A549 treated with ZK216348 at 1 μM for 4 hours (cell line): Measurements from ENCODE around the gene CLMN. TPM values are rescaled to one million over a fixed set of nuclear protein-coding genes. Genes with fewer than 3 reads are reported as not detected.

ENCODE experiments used
- total RNA-seq: library from RNA; stranded (reverse); fragments of 200-300 nt; extraction: Qiagen RNA extraction; gene quantifications from 5 replicates; pipeline ENCODE4 v1.2.3, GENCODE V29; 2022; ENCODE audit warnings: low read depth

Gene CLMN, protein sequence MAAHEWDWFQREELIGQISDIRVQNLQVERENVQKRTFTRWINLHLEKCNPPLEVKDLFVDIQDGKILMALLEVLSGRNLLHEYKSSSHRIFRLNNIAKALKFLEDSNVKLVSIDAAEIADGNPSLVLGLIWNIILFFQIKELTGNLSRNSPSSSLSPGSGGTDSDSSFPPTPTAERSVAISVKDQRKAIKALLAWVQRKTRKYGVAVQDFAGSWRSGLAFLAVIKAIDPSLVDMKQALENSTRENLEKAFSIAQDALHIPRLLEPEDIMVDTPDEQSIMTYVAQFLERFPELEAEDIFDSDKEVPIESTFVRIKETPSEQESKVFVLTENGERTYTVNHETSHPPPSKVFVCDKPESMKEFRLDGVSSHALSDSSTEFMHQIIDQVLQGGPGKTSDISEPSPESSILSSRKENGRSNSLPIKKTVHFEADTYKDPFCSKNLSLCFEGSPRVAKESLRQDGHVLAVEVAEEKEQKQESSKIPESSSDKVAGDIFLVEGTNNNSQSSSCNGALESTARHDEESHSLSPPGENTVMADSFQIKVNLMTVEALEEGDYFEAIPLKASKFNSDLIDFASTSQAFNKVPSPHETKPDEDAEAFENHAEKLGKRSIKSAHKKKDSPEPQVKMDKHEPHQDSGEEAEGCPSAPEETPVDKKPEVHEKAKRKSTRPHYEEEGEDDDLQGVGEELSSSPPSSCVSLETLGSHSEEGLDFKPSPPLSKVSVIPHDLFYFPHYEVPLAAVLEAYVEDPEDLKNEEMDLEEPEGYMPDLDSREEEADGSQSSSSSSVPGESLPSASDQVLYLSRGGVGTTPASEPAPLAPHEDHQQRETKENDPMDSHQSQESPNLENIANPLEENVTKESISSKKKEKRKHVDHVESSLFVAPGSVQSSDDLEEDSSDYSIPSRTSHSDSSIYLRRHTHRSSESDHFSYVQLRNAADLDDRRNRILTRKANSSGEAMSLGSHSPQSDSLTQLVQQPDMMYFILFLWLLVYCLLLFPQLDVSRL
- total RNA-seq, result 4.2 to 6.5 TPM (median 4.3 TPM) in 5 replicates

DNA sequence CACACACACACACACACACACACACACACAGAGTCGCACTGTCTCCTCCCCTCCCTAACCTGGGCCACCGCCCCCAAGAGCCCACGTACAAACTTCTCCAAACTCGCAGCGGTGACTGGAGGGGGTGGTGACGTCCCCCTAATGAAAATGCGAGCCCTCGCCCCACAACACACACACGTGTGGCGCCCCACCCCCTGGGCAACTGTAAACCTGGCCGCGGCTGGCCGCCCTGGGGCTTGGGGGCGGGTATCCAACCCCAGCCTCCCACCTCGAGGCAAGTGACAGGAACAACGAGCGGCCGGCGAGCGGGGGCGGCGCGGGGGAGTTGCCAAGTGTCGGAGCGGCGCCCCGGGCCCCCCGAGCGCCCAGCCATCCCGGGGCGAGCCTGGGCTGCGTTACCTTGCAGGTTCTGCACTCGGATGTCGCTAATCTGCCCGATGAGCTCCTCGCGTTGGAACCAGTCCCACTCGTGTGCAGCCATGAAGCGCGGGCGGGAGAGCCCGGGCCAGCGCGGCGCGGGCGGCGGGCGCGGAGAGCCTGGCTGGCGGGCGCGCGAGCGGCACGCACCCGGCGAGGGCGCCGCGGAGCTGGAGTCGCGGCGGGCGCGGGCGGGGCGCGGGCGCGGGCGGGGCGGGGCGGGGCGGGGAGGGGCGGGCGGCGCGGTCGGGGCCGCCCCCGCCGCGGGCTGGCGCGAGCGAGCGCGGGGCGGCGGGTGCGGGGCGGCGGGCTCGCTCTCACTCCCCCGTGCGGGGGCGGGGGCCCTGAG is at the start of gene CLMN:
Gene CLMN, minus strand, starts transcription at position 597 of the 766 bp plus-strand sequence. Its CDS starts 116 bp downstream, at position 481.

DNA sequence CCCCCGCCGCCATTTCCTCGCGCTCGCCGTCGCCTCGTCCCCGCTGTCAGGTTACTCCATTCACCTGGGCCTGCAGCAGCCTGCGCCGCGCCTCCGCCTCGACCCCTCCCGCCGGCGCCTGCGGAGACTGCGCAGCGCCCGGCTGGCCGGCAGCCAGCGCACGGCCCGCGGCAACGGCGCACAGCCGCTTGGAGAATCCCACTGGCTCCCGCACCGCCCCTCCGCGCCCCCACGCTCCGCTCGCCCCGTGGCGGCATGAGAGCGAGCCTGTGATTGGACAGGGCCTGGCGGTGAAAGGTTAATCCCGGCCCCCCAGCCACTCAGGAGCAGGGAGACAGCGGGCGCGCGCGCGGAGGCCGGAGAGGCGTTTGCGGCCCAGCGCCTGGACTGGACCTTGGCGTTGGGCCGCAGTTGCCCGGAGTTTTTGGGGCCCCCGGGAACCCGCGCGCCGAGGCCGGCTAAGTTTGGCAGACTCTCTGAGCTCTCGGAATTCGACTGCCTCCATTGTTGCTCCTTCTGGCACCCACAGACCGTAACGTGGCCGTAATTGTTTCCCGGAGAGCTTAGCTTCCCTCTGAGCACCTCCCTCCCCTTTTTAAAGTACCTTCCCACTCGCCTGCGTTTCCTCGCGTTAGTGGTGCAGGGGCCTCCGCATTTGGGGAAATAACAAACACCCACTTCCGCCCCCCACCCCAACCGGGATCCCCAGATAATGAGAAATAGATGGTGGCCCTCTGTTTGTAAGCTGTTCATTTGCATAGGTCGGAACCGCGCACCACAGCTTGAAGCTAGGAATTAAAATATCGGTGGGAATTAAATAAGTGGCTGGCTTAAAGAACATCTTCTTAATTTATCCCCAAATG is 162.2 kb downstream of the CLMN start, which contains the start of gene DICER1:
Gene DICER1, minus strand, starts transcription at position 203 of the 863 bp plus-strand sequence. CDS start 24,071 bp downstream, outside the sequence.

Other genes starting within 250 kb of the CLMN start
- gene DICER1, start 162.4 kb downstream of the CLMN start, total RNA-seq, result 18.7 to 22.9 TPM (median 19.9 TPM) in 5 replicates
- gene SYNE3, start 196.7 kb upstream of the CLMN start, total RNA-seq, result 0.17 to 0.59 TPM (median 0.51 TPM) in 5 replicates
- 59.4 to 74.6 TPM (median 65.8 TPM) in 5 replicates for gene GLRX5, start 215.1 kb upstream of the CLMN start, total RNA-seq